AG08396 (cell line): ENCODE data around the gene COL21A1.
"Not testable (repeated sequence)": the region's sequence is repeated elsewhere in the genome, so short reads cannot be mapped to it uniquely, and the experiment has no call there.

Source experiments
- DNase-seq: peaks from one replicate; pipeline ENCODE4 v3.0.0; 2012; ENCODE audit warnings: low spot score, mixed read lengths

The COL21A1 gene

GRCh38 chr6:56246881-56247653, at the start of gene COL21A1:
COL21A1 (minus strand) TSS chr6:56247580; CDS start chr6:56182618, 64,962 bp downstream.
- DNase-seq: no peak

GRCh38 chr6:56293781-56294180, 46.4 kb upstream of the COL21A1 start:
- no peak for DNase-seq

- peak; percentile 60 for DNase-seq
Observed at GRCh38 chr6:56292505-56293181, 45.3 kb upstream of the COL21A1 start.

DNA sequence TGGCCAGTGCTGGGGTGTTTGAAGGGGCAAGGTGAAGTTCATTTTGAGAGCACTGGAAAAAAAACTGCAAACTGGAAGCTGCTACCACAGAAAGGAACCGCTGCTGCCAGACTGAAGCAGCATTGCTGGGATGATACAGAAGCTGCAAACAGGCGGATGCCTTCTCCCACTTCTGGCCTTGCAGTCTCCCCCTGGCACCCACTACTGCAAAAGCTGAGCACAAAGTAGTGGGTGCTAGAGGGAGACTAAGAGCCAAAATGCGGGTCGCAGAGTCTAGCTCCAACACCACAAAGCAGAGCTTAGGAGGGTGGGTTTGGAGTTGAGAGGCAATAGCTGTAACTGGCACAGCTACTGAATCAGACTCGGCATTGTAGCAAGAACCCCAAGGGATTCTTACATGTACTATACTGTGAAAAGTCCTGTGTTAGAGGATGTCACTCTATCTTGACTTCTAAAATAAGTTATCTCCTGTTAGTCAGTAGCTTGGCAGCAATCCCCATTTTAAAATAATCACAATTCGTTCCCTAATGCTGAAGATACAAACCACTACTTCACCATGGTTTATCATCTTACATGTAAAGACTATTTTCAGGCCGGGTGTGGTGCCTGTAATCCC, 44.0 kb upstream of the COL21A1 start:
- DNase-seq: no peak

- no peak for DNase-seq
Observed at GRCh38 chr6:56289721-56290120, 42.3 kb upstream of the COL21A1 start.

- DNase-seq: no peak
Observed at GRCh38 chr6:56288347-56288746, 41.0 kb upstream of the COL21A1 start.

DNA sequence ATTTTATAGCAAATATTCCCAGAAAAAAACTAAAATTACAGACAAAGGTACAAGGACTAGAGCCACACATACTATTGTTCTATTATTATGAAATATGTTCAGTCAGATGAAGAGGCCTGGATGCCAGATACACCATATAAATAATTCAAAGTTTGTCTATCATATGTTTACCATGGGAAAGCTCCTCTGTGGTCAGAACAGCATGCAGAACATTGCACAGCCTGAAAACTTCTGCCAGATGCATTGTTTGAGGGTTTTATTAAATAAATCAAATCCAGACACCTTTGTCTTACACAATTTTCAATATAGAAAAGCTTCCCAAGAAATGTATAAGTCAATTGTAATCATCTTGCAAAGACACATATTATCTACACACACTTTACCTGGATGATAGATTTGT, 35.0 kb upstream of the COL21A1 start:
- DNase-seq: no peak

GRCh38 chr6:56280126-56280525, 32.7 kb upstream of the COL21A1 start:
- no peak for DNase-seq

- DNase-seq: no peak
Observed at GRCh38 chr6:56279331-56280080, 32.1 kb upstream of the COL21A1 start.

DNA sequence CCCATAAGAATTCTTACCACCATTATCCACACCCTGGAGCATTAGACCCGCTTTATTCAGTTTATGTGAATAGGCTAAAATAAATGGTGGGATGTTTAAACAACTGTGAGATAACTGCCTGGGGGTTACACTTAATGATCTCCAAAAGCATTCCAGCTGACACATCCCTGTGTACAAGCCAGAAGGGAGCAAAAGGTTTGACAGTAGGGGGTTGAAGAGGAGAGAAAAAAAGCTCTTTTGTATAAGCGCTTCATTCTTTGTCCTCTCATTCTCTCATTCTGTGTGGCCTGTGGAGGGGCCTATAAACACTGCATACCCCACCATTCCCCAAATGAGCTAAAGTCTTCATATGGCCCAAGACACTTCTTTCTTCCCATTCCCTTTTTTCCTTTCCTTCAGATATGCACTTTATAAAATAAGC, 30.8 kb upstream of the COL21A1 start:
- DNase-seq: no peak

- DNase-seq: no peak
Observed at GRCh38 chr6:56270812-56271441, 23.5 kb upstream of the COL21A1 start.

DNA sequence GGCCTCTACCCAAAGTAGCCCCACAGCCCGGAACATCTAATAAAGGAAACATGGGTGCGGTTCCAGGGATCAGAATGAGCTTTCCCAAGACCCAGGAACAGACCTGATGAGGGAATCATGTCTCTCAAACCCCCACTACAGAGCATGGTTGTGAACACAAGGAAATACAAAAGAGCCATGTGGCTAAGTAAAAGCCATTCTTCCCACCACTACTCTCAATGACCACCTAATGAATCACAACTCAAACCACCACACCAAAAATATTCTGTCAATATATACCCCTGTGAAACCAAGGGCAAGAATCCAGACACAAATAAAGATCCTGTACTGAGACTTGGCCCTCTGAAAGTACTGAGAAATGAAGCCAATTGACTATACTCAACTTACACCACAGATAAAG, 20.9 kb upstream of the COL21A1 start:
- no peak for DNase-seq

GRCh38 chr6:56266011-56266410, 18.6 kb upstream of the COL21A1 start:
- DNase-seq: no peak

GRCh38 chr6:56263596-56264315, 16.4 kb upstream of the COL21A1 start:
- no peak for DNase-seq

GRCh38 chr6:56260593-56260992, 13.2 kb upstream of the COL21A1 start:
- DNase-seq: not testable (repeated sequence)

DNA sequence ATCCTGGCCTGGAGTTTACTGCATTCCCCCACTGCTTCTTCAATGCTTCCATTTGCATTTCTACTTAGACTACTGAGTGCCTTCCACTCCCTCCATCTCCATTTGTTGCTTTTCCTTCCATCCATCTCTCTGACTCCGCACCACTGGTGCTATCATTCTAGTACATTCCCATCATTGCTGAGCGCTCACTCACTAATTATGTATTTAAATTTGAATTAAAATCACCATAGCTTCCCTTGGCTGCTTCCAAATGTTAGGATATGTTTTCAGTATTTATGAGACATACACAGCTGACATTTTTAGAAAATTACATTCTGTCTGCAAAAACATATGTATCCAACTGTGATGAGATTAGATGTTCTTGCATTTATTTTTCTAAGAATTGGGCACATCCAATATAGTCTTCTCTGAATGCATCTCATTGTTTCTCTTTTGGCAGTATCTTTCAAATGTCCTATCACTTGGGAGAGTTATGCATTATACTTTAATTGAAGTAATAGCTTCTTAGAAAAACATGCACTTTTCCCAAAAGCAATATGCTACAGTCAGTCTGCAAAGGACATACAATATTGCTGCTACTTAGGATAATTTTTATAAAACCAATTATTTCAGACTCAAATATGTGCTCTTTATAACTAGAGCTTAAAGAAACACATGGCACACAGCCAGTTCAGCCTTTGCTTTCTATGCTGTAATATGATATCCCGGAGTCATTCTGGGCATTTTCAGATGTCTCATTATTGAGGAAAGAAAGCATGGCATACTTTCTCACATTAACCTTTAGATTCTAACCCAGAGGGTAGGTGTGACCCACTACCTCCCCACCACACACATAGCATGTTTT, 12.1 kb upstream of the COL21A1 start:
- DNase-seq: no peak

GRCh38 chr6:56255349-56255748, 8.0 kb upstream of the COL21A1 start:
- no peak for DNase-seq

DNA sequence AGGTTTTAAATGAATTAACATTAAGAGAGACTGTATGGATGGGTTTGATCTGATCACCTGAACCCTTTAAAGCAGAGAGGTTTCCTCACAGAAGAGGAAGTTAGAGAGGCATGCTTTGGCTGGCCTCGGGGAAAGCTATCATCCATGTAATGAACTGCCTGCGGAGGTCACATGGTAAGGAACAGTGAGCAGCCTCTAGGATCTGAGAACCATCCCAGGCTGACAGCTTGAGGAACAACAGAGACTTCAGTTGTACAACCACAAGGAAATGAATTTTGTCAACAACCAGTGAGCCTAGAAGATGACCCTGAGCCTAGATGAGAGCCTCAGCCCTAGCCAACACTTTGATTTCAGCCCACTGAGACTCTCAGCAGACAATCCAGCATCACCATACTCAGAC, 2.9 kb upstream of the COL21A1 start:
- DNase-seq: no peak

- no peak for DNase-seq
Observed at GRCh38 chr6:56247654-56248122, 308 bp upstream of the COL21A1 start.

- no peak for DNase-seq
Observed at GRCh38 chr6:56246541-56246880, 869 bp downstream of the COL21A1 start.
